Measurements from ENCODE around the gene NSMCE1.

NSMCE1 gene

GRCh38 chr16:27230562-27231001, 38.0 kb downstream of the NSMCE1 start:
- DNase-seq (ENCODE audit: low read depth in 2 of 2): peak; percentile 58 to 59

GRCh38 chr16:27229891-27230470, 38.6 kb downstream of the NSMCE1 start:
- no peak for DNase-seq (ENCODE audit: low read depth in 2 of 2)

- DNase-seq (ENCODE audit: low read depth in 2 of 2): no peak
These were observed 39.7 kb downstream of the NSMCE1 start for GRCh38 chr16:27228621-27229501.

GRCh38 chr16:27228045-27228444, 40.5 kb downstream of the NSMCE1 start:
- no peak for DNase-seq (ENCODE audit: low read depth in 2 of 2)

- DNase-seq (ENCODE audit: low read depth in 2 of 2): no peak
These were observed 41.4 kb downstream of the NSMCE1 start for GRCh38 chr16:27226976-27227705.

- DNase-seq (ENCODE audit: low read depth in 2 of 2): no peak
These were observed 42.1 kb downstream of the NSMCE1 start for GRCh38 chr16:27226476-27226875.

- no peak for DNase-seq (ENCODE audit: low read depth in 2 of 2)
These were observed 42.8 kb downstream of the NSMCE1 start for GRCh38 chr16:27225536-27226360.

GRCh38 chr16:27224741-27225300, 43.8 kb downstream of the NSMCE1 start:
- DNase-seq (ENCODE audit: low read depth in 2 of 2): no peak

- no peak for DNase-seq (ENCODE audit: low read depth in 2 of 2)
These were observed 44.3 kb downstream of the NSMCE1 start for GRCh38 chr16:27224271-27224737.

- DNase-seq (ENCODE audit: low read depth in 2 of 2): no peak
These were observed 44.9 kb downstream of the NSMCE1 start for GRCh38 chr16:27223701-27224100.

GRCh38 chr16:27223226-27223610, 45.4 kb downstream of the NSMCE1 start:
- DNase-seq (ENCODE audit: low read depth in 2 of 2): no peak

GRCh38 chr16:27222249-27223225, 46.0 kb downstream of the NSMCE1 start:
- DNase-seq (ENCODE audit: low read depth in 2 of 2): no peak

GRCh38 chr16:27221576-27222248, 46.9 kb downstream of the NSMCE1 start:
- no peak for DNase-seq (ENCODE audit: low read depth in 2 of 2)

- DNase-seq (ENCODE audit: low read depth in 2 of 2): no peak
These were observed 47.6 kb downstream of the NSMCE1 start for GRCh38 chr16:27220991-27221390.

GRCh38 chr16:27220527-27220926, 48.0 kb downstream of the NSMCE1 start:
- no peak for DNase-seq (ENCODE audit: low read depth in 2 of 2)

GRCh38 chr16:27220120-27220519, 48.5 kb downstream of the NSMCE1 start:
- DNase-seq (ENCODE audit: low read depth in 2 of 2): no peak

- no peak for DNase-seq (ENCODE audit: low read depth in 2 of 2)
These were observed 49.4 kb downstream of the NSMCE1 start for GRCh38 chr16:27219161-27219560.

- no peak for DNase-seq (ENCODE audit: low read depth in 2 of 2)
These were observed 49.8 kb downstream of the NSMCE1 start for GRCh38 chr16:27218756-27219155.

GRCh38 chr16:27217256-27217655, 51.3 kb downstream of the NSMCE1 start:
- DNase-seq (ENCODE audit: low read depth in 2 of 2): no peak

All from stimulated activated CD4-positive, alpha-beta T cell treated with anti-CD3 and anti-CD28 coated beads, Interleukin-15, amount 100 ng/mL, for 48 hours (primary cell).